ENCODE results near the gene KRT34.

KRT34 gene

GRCh38 chr17:41415411-41415810 lies 33.3 kb upstream of the KRT34 start:
- no peak overlapping the region for H3K4me3 ChIP-seq (ENCODE audit: low read depth, low read length)
- TF ChIP-seq CTCF (conservative IDR thresholded peaks at IDR 0.05; ENCODE audit: low read depth, low read length): no peak
- peak; percentile 9 for DNase-seq (ENCODE audit: low read depth)

GRCh38 chr17:41413982-41414381 lies 31.9 kb upstream of the KRT34 start:
- no peak overlapping the region for H3K4me3 ChIP-seq (ENCODE audit: low read depth, low read length)
- no peak for DNase-seq (ENCODE audit: low read depth)
- TF ChIP-seq CTCF (conservative IDR thresholded peaks at IDR 0.05; ENCODE audit: low read depth, low read length): no peak

- peak; percentile 13 for DNase-seq (ENCODE audit: low read depth)
- TF ChIP-seq CTCF (conservative IDR thresholded peaks at IDR 0.05; ENCODE audit: low read depth, low read length): no peak
- H3K4me3 ChIP-seq (ENCODE audit: low read depth, low read length): no peak overlapping the region
These were observed 31.3 kb upstream of the KRT34 start for GRCh38 chr17:41413353-41413957.

- DNase-seq (ENCODE audit: low read depth): no peak
- TF ChIP-seq CTCF (conservative IDR thresholded peaks at IDR 0.05; ENCODE audit: low read depth, low read length): no peak
- no peak overlapping the region for H3K4me3 ChIP-seq (ENCODE audit: low read depth, low read length)
These were observed 29.1 kb upstream of the KRT34 start for GRCh38 chr17:41411072-41411840.

- no peak for DNase-seq (ENCODE audit: low read depth)
- no peak overlapping the region for H3K4me3 ChIP-seq (ENCODE audit: low read depth, low read length)
- no peak for TF ChIP-seq CTCF (conservative IDR thresholded peaks at IDR 0.05; ENCODE audit: low read depth, low read length)
These were observed 25.1 kb upstream of the KRT34 start for GRCh38 chr17:41407226-41407625.

GRCh38 chr17:41406205-41406604 lies 24.1 kb upstream of the KRT34 start:
- DNase-seq (ENCODE audit: low read depth): peak; percentile 25
- TF ChIP-seq CTCF (conservative IDR thresholded peaks at IDR 0.05; ENCODE audit: low read depth, low read length): peak; percentile 11
- H3K4me3 ChIP-seq (ENCODE audit: low read depth, low read length): no peak overlapping the region

Data from choroid plexus epithelial cell (primary cell).